ENCODE measurements around the gene ETDA.
"Not testable (repeated sequence)": the region's sequence is repeated elsewhere in the genome, so short reads cannot be mapped to it uniquely, and the experiment has no call there.

ETDA gene
- 0 reads per million in 3 donors for total RNA-seq

DNA sequence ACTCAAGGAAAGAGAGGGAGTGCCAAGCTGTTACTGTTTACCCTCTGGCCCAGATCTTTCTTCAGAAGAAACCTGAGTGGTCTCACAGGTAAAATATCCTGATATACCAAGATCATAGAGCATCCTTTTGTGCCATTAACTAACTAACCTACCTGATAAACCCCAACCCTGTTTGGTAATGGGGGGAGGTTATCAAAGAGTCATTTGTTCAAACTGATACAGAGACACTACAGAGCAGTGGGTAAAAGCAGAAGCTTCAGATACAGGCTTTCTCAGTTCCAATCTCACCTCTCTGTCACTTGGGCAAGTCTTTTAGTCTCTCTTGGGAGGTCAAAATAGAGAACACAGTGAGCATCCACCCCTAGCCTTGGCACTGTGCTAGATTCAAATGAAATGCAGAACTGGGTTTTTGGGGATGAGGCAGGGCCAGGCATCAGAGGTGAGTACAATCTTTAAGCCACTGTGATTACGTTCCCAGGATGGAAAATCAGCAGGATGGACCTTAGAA lies at the start of gene ETDA:
Gene ETDA, plus strand, starts transcription at position 51 of the 508 bp plus-strand sequence. CDS start 1,216 bp downstream, outside the sequence.
- not testable (repeated sequence) for DNase-seq; H3K27me3 ChIP-seq (replicated peaks; ENCODE audit: control insufficient read depth, insufficient read depth, low read length, poor library complexity, severe bottlenecking); H3K4me1 ChIP-seq (ENCODE audit: control insufficient read depth, insufficient read depth, low read length, poor library complexity, severe bottlenecking); H3K4me3 ChIP-seq (ENCODE audit: insufficient read depth, low read depth, low read length, poor library complexity, severe bottlenecking); H3K36me3 ChIP-seq (ENCODE audit: control insufficient read depth, insufficient read depth, low read length); H3K9me3 ChIP-seq (ENCODE audit: control insufficient read depth, low read length); H3K27ac ChIP-seq (ENCODE audit: insufficient read depth, low read length, poor library complexity, severe bottlenecking)

- H3K4me3 ChIP-seq (ENCODE audit: insufficient read depth, low read depth, low read length, poor library complexity, severe bottlenecking); H3K27ac ChIP-seq (ENCODE audit: insufficient read depth, low read length, poor library complexity, severe bottlenecking); H3K4me1 ChIP-seq (ENCODE audit: control insufficient read depth, insufficient read depth, low read length, poor library complexity, severe bottlenecking); H3K27me3 ChIP-seq (replicated peaks; ENCODE audit: control insufficient read depth, insufficient read depth, low read length, poor library complexity, severe bottlenecking); H3K36me3 ChIP-seq (ENCODE audit: control insufficient read depth, insufficient read depth, low read length); H3K9me3 ChIP-seq (ENCODE audit: control insufficient read depth, low read length): not testable (repeated sequence)
- peak in 1 of 3 donors; percentile 0 for DNase-seq
These were observed 45.4 kb upstream of the ETDA start for GRCh38 chrX:135206427-135206826.

GRCh38 chrX:135213200-135213844 lies 38.5 kb upstream of the ETDA start:
- Histone ChIP-seq H3K27me3 (replicated peaks; ENCODE audit: control insufficient read depth, insufficient read depth, low read length, poor library complexity, severe bottlenecking) (no peaks in the 10 kb centered on the region), H3K36me3 (ENCODE audit: control insufficient read depth, insufficient read depth, low read length) (no peaks in the 10 kb centered on the region), H3K4me3 (ENCODE audit: insufficient read depth, low read depth, low read length, poor library complexity, severe bottlenecking) (no peak overlapping the region), H3K9me3 (ENCODE audit: control insufficient read depth, low read length) (no peaks in the 10 kb centered on the region), H3K27ac (ENCODE audit: insufficient read depth, low read length, poor library complexity, severe bottlenecking) (no peak overlapping the region), H3K4me1 (ENCODE audit: control insufficient read depth, insufficient read depth, low read length, poor library complexity, severe bottlenecking) (no peaks in the 10 kb centered on the region)
- no peak for DNase-seq

DNA sequence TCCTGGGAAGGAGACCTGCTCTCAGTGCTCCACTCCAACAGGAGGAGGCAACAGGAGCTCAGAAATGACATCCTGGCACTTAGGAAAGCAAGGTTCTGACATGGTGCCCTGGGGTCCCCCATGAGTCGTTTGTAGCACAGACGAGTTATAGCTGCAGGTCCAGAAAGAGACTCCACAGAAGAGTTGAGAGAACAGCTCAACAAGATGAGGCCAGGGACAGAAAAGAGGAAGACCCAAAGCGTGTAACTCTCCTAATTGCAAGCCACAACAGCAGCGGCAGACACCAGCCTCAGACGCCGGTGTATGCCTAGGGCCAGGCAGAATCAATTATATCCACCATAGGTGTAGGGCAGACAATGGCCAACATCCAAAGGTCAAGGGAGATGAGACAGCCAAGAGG lies 5.9 kb upstream of the ETDA start:
- H3K36me3 ChIP-seq (ENCODE audit: control insufficient read depth, insufficient read depth, low read length); H3K27ac ChIP-seq (ENCODE audit: insufficient read depth, low read length, poor library complexity, severe bottlenecking); H3K27me3 ChIP-seq (replicated peaks; ENCODE audit: control insufficient read depth, insufficient read depth, low read length, poor library complexity, severe bottlenecking); H3K9me3 ChIP-seq (ENCODE audit: control insufficient read depth, low read length); DNase-seq; H3K4me3 ChIP-seq (ENCODE audit: insufficient read depth, low read depth, low read length, poor library complexity, severe bottlenecking); H3K4me1 ChIP-seq (ENCODE audit: control insufficient read depth, insufficient read depth, low read length, poor library complexity, severe bottlenecking): not testable (repeated sequence)

DNA sequence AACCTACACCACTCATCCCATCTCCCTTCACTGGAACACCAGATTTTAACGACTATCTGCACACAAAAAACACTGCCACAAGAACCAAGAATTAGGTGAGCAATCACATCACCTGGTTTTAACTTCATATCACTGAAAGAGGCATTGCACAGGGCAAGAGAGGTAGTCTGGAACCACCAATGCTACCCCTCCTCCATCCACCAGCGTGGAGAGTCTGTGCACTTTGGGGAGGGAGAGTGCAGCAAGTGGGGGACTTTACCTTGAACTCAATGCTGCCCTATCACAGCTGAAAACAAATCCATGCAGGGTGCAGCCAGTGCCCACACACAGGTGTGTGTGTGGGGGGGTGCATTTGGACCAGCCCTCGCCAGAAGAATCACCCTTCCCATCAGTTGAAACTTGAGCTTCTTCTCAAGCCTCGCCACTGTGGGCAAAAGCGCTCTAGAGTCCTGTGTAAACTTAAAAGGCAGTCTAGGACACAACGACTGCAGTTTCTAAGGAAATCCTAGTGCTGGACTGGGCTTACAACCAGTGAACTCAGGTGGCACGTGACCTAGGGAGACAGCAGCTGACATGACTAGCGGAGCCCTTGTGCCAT lies 4.3 kb downstream of the ETDA start:
- not testable (repeated sequence) for H3K27me3 ChIP-seq (replicated peaks; ENCODE audit: control insufficient read depth, insufficient read depth, low read length, poor library complexity, severe bottlenecking); H3K4me1 ChIP-seq (ENCODE audit: control insufficient read depth, insufficient read depth, low read length, poor library complexity, severe bottlenecking); DNase-seq; H3K9me3 ChIP-seq (ENCODE audit: control insufficient read depth, low read length); H3K36me3 ChIP-seq (ENCODE audit: control insufficient read depth, insufficient read depth, low read length); H3K27ac ChIP-seq (ENCODE audit: insufficient read depth, low read length, poor library complexity, severe bottlenecking); H3K4me3 ChIP-seq (ENCODE audit: insufficient read depth, low read depth, low read length, poor library complexity, severe bottlenecking)

DNA sequence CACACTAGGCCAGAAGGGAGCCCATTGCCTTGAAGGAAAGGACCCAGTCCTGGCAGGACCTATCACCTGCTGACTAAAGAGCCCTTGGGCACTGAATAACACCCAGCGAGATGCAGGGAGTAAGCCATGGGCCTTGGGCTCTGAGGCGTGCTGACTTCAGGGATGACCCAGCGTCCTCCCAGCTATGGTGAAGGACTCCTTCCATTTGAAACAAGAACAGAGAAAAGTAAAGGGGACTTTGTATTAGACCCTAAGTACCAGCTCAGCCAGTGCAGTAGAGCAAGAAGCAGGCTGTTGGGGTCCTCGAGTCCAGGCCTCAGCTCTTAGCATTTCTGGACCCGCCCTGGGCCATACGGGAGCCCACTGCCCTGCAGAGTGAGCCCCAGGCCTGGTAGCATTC lies 5.1 kb downstream of the ETDA start:
- DNase-seq = no peak
- Histone ChIP-seq H3K4me1 (ENCODE audit: control insufficient read depth, insufficient read depth, low read length, poor library complexity, severe bottlenecking) (no peaks in the 10 kb centered on the region), H3K9me3 (ENCODE audit: control insufficient read depth, low read length) (no peaks in the 10 kb centered on the region), H3K27me3 (replicated peaks; ENCODE audit: control insufficient read depth, insufficient read depth, low read length, poor library complexity, severe bottlenecking) (no peaks in the 10 kb centered on the region), H3K27ac (ENCODE audit: insufficient read depth, low read length, poor library complexity, severe bottlenecking) (no peak overlapping the region), H3K36me3 (ENCODE audit: control insufficient read depth, insufficient read depth, low read length) (no peaks in the 10 kb centered on the region), H3K4me3 (ENCODE audit: insufficient read depth, low read depth, low read length, poor library complexity, severe bottlenecking) (no peak overlapping the region)

DNA sequence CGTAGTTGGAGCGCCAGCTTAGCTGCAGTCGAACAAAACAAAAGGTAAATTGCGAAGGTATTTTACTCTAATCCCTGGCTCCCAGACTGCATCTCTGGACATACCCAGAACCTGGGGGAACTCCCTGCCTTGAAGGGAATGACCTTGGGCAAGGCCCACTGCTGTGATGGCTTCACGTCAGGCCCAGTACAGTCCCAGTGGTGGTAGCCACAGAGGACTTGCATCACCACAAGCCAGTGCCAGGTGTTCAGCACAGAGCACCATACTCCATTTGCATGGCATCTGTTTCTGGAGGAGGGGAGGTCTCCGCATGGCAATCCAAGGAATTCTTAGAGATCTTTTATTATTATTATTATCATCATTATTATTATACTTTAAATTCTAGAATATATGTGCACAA lies 5.6 kb downstream of the ETDA start:
- Histone ChIP-seq H3K9me3 (ENCODE audit: control insufficient read depth, low read length) (no peaks in the 10 kb centered on the region), H3K27ac (ENCODE audit: insufficient read depth, low read length, poor library complexity, severe bottlenecking) (no peak overlapping the region), H3K4me1 (ENCODE audit: control insufficient read depth, insufficient read depth, low read length, poor library complexity, severe bottlenecking) (no peaks in the 10 kb centered on the region), H3K36me3 (ENCODE audit: control insufficient read depth, insufficient read depth, low read length) (no peaks in the 10 kb centered on the region), H3K27me3 (replicated peaks; ENCODE audit: control insufficient read depth, insufficient read depth, low read length, poor library complexity, severe bottlenecking) (no peaks in the 10 kb centered on the region), H3K4me3 (ENCODE audit: insufficient read depth, low read depth, low read length, poor library complexity, severe bottlenecking) (no peak overlapping the region)
- no peak for DNase-seq

- H3K27ac ChIP-seq (ENCODE audit: insufficient read depth, low read length, poor library complexity, severe bottlenecking); H3K27me3 ChIP-seq (replicated peaks; ENCODE audit: control insufficient read depth, insufficient read depth, low read length, poor library complexity, severe bottlenecking); H3K4me3 ChIP-seq (ENCODE audit: insufficient read depth, low read depth, low read length, poor library complexity, severe bottlenecking); H3K4me1 ChIP-seq (ENCODE audit: control insufficient read depth, insufficient read depth, low read length, poor library complexity, severe bottlenecking); H3K36me3 ChIP-seq (ENCODE audit: control insufficient read depth, insufficient read depth, low read length); H3K9me3 ChIP-seq (ENCODE audit: control insufficient read depth, low read length); DNase-seq: not testable (repeated sequence)
These were observed 9.1 kb downstream of the ETDA start for GRCh38 chrX:135260976-135261375.

DNA sequence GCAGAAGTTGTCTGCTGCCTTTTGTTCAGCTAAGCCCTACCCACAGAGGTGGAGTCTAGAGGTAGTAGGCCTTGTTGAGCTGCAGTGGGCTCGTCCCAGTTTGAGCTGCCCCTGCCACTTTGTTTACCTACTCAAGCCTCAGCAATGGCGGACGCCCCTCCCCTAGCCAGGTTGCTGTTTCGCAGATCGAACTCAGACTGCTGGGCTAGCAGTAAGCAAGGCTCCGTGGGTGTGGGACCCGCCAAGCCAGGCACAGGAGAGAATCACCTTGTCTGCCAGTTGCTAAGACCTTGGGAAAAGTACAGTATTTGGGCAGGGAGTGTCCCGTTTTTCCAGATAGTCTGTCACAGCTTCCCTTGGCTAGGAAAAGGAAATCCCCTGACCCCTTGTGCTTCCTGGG lies 11.5 kb downstream of the ETDA start:
- H3K9me3 ChIP-seq (ENCODE audit: control insufficient read depth, low read length); H3K27me3 ChIP-seq (replicated peaks; ENCODE audit: control insufficient read depth, insufficient read depth, low read length, poor library complexity, severe bottlenecking); DNase-seq; H3K4me1 ChIP-seq (ENCODE audit: control insufficient read depth, insufficient read depth, low read length, poor library complexity, severe bottlenecking); H3K36me3 ChIP-seq (ENCODE audit: control insufficient read depth, insufficient read depth, low read length); H3K27ac ChIP-seq (ENCODE audit: insufficient read depth, low read length, poor library complexity, severe bottlenecking); H3K4me3 ChIP-seq (ENCODE audit: insufficient read depth, low read depth, low read length, poor library complexity, severe bottlenecking): not testable (repeated sequence)

DNA sequence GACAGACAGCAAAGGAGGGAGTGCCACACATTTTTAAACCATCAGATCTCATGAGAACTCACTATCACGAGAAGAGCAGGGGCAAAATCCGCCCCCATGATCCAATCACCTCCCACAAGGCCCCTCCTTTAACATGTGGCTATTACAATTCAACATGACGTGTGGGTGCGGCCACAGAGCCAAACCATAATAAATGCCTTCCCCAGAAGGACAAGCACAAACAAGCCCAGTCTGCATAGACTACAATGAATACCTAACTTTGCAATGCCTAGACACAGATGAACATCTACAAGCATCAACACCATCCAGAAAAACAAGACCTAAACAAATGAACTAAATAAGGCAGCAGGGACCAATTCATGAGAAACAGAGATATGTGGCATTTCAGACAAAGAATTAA lies 12.3 kb downstream of the ETDA start:
- DNase-seq = no peak
- no peaks in the 10 kb centered on the region for H3K9me3 ChIP-seq (ENCODE audit: control insufficient read depth, low read length)
- no peaks in the 10 kb centered on the region for H3K4me1 ChIP-seq (ENCODE audit: control insufficient read depth, insufficient read depth, low read length, poor library complexity, severe bottlenecking)
- H3K27me3 ChIP-seq (replicated peaks; ENCODE audit: control insufficient read depth, insufficient read depth, low read length, poor library complexity, severe bottlenecking) = no peaks in the 10 kb centered on the region
- H3K27ac ChIP-seq (ENCODE audit: insufficient read depth, low read length, poor library complexity, severe bottlenecking) = no peak overlapping the region
- no peak overlapping the region for H3K4me3 ChIP-seq (ENCODE audit: insufficient read depth, low read depth, low read length, poor library complexity, severe bottlenecking)
- H3K36me3 ChIP-seq (ENCODE audit: control insufficient read depth, insufficient read depth, low read length) = no peaks in the 10 kb centered on the region
